Erythroblast (primary cell): ENCODE results near the gene FOXD1.

Source experiments
- GATA1 ChIP-seq: IDR thresholded peaks from 2 replicates; pipeline ENCODE4 v1.6.1; 2011; ENCODE audit warnings: low read depth, mild to moderate bottlenecking, control low read depth, low read length, moderate library complexity
- POLR2A ChIP-seq: IDR thresholded peaks from 2 replicates; pipeline ENCODE4 v1.6.1; 2011; ENCODE audit warnings: mild to moderate bottlenecking, low read length

DNA sequence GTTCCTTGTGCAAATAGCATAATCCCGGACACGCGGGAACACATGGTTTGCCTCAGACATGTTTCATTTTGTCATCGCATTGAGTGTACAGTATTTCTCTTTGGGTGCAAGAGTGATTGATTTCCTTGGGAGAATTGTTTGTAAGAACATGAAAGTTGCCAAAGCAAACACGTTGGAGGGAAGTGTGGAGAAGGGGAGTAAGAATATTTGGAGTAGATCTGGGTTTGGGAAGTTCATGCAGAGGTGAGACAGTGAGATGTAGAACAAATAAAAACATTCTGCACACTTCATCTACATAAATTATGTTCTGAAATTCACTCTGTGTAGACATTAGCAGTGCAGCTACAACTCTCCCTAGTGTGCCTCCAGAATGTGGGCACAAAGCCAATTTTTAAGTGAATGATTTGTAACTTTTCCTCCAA is 24.0 kb downstream of the FOXD1 start:
- TF ChIP-seq POLR2A (no peak), GATA1 (no peak)
